H9 (cell line): ENCODE measurements around the gene HERC4. TPM values are rescaled to one million over a fixed set of nuclear protein-coding genes. Genes with fewer than 3 reads are reported as not detected.

ENCODE experiments used
- DNase-seq: peaks from one replicate; pipeline ENCODE4 v3.0.0-alpha.2; 2017
- H2AFZ ChIP-seq: one replicate; pipeline ENCODE4 v1.6.1; 2013; ENCODE audit warnings: mild to moderate bottlenecking, low read length, control low read depth, moderate library complexity
- H2AK5ac ChIP-seq: 2 replicates; pipeline ENCODE4 v1.6.1; 2013; ENCODE audit warnings: low read length, control low read depth, mixed read lengths; ENCODE audit not compliant: insufficient read length
- H2BK120ac ChIP-seq: one replicate; pipeline ENCODE4 v1.6.1; 2013; ENCODE audit warnings: low read depth, mild to moderate bottlenecking, low read length, control low read depth, inconsistent platforms; ENCODE audit not compliant: poor library complexity, severe bottlenecking
- H2BK12ac ChIP-seq: 2 replicates; pipeline ENCODE4 v1.6.1; 2013; ENCODE audit warnings: low read length, control low read depth, mixed read lengths, low read depth; ENCODE audit not compliant: insufficient read length
- H2BK15ac ChIP-seq: 2 replicates; pipeline ENCODE4 v1.6.1; 2013; ENCODE audit warnings: low read depth, low read length, control low read depth
- H2BK20ac ChIP-seq: one replicate; pipeline ENCODE4 v1.6.1; 2013; ENCODE audit warnings: low read depth, mild to moderate bottlenecking, low read length, control low read depth, inconsistent platforms; ENCODE audit not compliant: poor library complexity, severe bottlenecking
- H2BK5ac ChIP-seq: 2 replicates; pipeline ENCODE4 v1.6.1; 2013; ENCODE audit warnings: low read length, control low read depth, mixed read lengths; ENCODE audit not compliant: insufficient read length
- H3K14ac ChIP-seq: 2 replicates; pipeline ENCODE4 v1.6.1; 2013; ENCODE audit warnings: low read length, control low read depth; ENCODE audit not compliant: insufficient read depth
- H3K18ac ChIP-seq: 2 replicates; pipeline ENCODE4 v1.6.1; 2013; ENCODE audit warnings: low read depth, mild to moderate bottlenecking, mixed read lengths, low read length, control low read depth; ENCODE audit not compliant: insufficient read length
- H3K23ac ChIP-seq: 2 replicates; pipeline ENCODE4 v1.6.1; 2013; ENCODE audit warnings: low read length, control low read depth, mixed read lengths, low read depth; ENCODE audit not compliant: insufficient read length
- H3K23me2 ChIP-seq: 2 replicates; pipeline ENCODE4 v1.6.1; 2013; ENCODE audit warnings: low read depth, mild to moderate bottlenecking, mixed read lengths, low read length, control low read depth; ENCODE audit not compliant: insufficient read length, poor library complexity, severe bottlenecking
- H3K27ac ChIP-seq: 2 replicates; pipeline ENCODE4 v1.5.1; 2013; ENCODE audit warnings: low read length, control low read depth, mixed read lengths, low read depth; ENCODE audit not compliant: insufficient read length
- H3K27me3 ChIP-seq: 2 replicates; pipeline ENCODE4 v1.6.1; 2013; ENCODE audit warnings: low read length, control low read depth, inconsistent platforms; ENCODE audit not compliant: insufficient read depth
- H3K4ac ChIP-seq: 2 replicates; pipeline ENCODE4 v1.6.1; 2013; ENCODE audit warnings: low read depth, mild to moderate bottlenecking, control low read depth, inconsistent platforms, low read length, moderate library complexity
- H3K4me1 ChIP-seq: 2 replicates; pipeline ENCODE4 v1.6.1; 2013; ENCODE audit warnings: low read length, control low read depth, inconsistent platforms; ENCODE audit not compliant: insufficient read depth
- H3K4me2 ChIP-seq: 2 replicates; pipeline ENCODE4 v1.6.1; 2013; ENCODE audit warnings: low read length, control low read depth, mixed read lengths; ENCODE audit not compliant: insufficient read length, insufficient read depth
- H3K56ac ChIP-seq: 2 replicates; pipeline ENCODE4 v1.6.1; 2013; ENCODE audit warnings: low read depth, mild to moderate bottlenecking, mixed read lengths, low read length, control low read depth; ENCODE audit not compliant: insufficient read length
- H3K79me1 ChIP-seq: 2 replicates; pipeline ENCODE4 v1.6.1; 2013; ENCODE audit warnings: low read depth, mild to moderate bottlenecking, moderate library complexity, low read length, control low read depth, inconsistent platforms; ENCODE audit not compliant: insufficient read depth, poor library complexity, severe bottlenecking
- H3K79me2 ChIP-seq: 2 replicates; pipeline ENCODE4 v1.6.1; 2013; ENCODE audit warnings: low read length, control low read depth, inconsistent platforms; ENCODE audit not compliant: insufficient read depth
- H3K9ac ChIP-seq: 2 replicates; pipeline ENCODE4 v1.6.1; 2013; ENCODE audit warnings: low read length, control low read depth, mixed read lengths; ENCODE audit not compliant: insufficient read length; ENCODE audit errors: extremely low read depth
- H3K9me3 ChIP-seq: one replicate; pipeline ENCODE4 v1.6.1; 2013; ENCODE audit warnings: low read depth, low read length, inconsistent platforms; ENCODE audit not compliant: control insufficient read depth
- H3T11ph ChIP-seq: one replicate; pipeline ENCODE4 v1.6.1; 2013; ENCODE audit warnings: mild to moderate bottlenecking, low read length, control low read depth, inconsistent platforms
- H4K20me1 ChIP-seq: one replicate; pipeline ENCODE4 v1.6.1; 2013; ENCODE audit not compliant: control insufficient read depth, insufficient read length, insufficient read depth
- H4K5ac ChIP-seq: 2 replicates; pipeline ENCODE4 v1.6.1; 2013; ENCODE audit warnings: low read depth, mild to moderate bottlenecking, mixed read lengths, low read length, control low read depth; ENCODE audit not compliant: insufficient read length
- H4K8ac ChIP-seq: replicated peaks from 2 replicates; pipeline ENCODE4 v1.6.1; 2013; ENCODE audit warnings: low read length, control low read depth, mixed read lengths, low read depth; ENCODE audit not compliant: insufficient read length
- H4K91ac ChIP-seq: 2 replicates; pipeline ENCODE4 v1.6.1; 2013; ENCODE audit warnings: low read depth, mild to moderate bottlenecking, moderate library complexity, mixed read lengths, low read length, control low read depth; ENCODE audit not compliant: insufficient read length
- H3K27ac Mint-ChIP-seq, 3 experiments: 2 replicates in 2 of 3; 3 replicates in 1 of 3; pipeline ENCODE4 v1.8.0; 2020 to 2021; ENCODE audit warnings: mixed read lengths in 3 of 3, mild to moderate bottlenecking in 1 of 3, moderate library complexity in 1 of 3
- H3K27me3 Mint-ChIP-seq: 2 replicates; pipeline ENCODE4 v1.8.0; 2021; ENCODE audit warnings: low read depth, mild to moderate bottlenecking, moderate library complexity, mixed read lengths
- H3K36me3 Mint-ChIP-seq, 3 experiments: 2 replicates in 2 of 3; 3 replicates in 1 of 3; pipeline ENCODE4 v1.8.0; 2020 to 2021; ENCODE audit warnings: low read depth in 3 of 3, mixed read lengths in 3 of 3; ENCODE audit not compliant: insufficient read depth in 1 of 3
- H3K4me1 Mint-ChIP-seq, 2 experiments: 2 replicates each; pipeline ENCODE4 v1.8.0; 2020; ENCODE audit warnings: mixed read lengths in 2 of 2
- H3K4me3 Mint-ChIP-seq, 2 experiments: 2 replicates in 1 of 2; 3 replicates in 1 of 2; pipeline ENCODE4 v1.8.0; 2020 to 2021; ENCODE audit warnings: mild to moderate bottlenecking in 2 of 2, mixed read lengths in 2 of 2, moderate library complexity in 1 of 2
- H3K9me3 Mint-ChIP-seq, 2 experiments: 2 replicates in 1 of 2; 3 replicates in 1 of 2; pipeline ENCODE4 v1.8.0; 2020; ENCODE audit warnings: mild to moderate bottlenecking in 2 of 2, mixed read lengths in 2 of 2, moderate library complexity in 1 of 2
- WGBS: extraction: QIAGEN DNeasy Blood & Tissue Kit; methylation state at CpG from one replicate; pipeline ENCODE4 v1.1.7; 2013; ENCODE audit warnings: missing lambda C conversion rate, low lambda C conversion rate, mixed read lengths; ENCODE audit not compliant: insufficient read length; ENCODE audit errors: extremely low coverage; 5-methylcytosine and 5-hydroxymethylcytosine counted together
- total RNA-seq: library from RNA; stranded (reverse); gene quantifications from 2 replicates; pipeline ENCODE4 v1.2.1, GENCODE V29; 2021
- TF ChIP-seq, protein P1 (sequence below): fragments of 200-600 bp; sonication (generic); conservative IDR thresholded peaks from 3 replicates; pipeline ENCODE4 v1.8.0; 2021; ENCODE audit warnings: antibody characterized with exemption, mild to moderate bottlenecking

Gene HERC4
- total RNA-seq, 1 experiment from 2014 or later = 24.5 TPM

GRCh38 chr10:68083953-68084352, 8.9 kb upstream of the HERC4 start:
- no peak overlapping the region for H2BK5ac ChIP-seq
- no peaks in the 10 kb centered on the region for H3K9me3 ChIP-seq
- no peak overlapping the region for H2AK5ac ChIP-seq
- no peak overlapping the region for H3K27ac ChIP-seq
- H3K14ac ChIP-seq = no peak overlapping the region
- no peak overlapping the region for H2BK120ac ChIP-seq
- H3K79me2 ChIP-seq = no peaks in the 10 kb centered on the region
- Mint-ChIP-seq H3K4me3 (no peak overlapping the region), H3K27ac (no peak overlapping the region), H3K27me3 (no peaks in the 10 kb centered on the region), H3K4me1 (peaks cover 31% of the 10 kb centered on the region in 2 experiments), H3K9me3 (no peaks in the 10 kb centered on the region), H3K36me3 (no peaks in the 10 kb centered on the region)
- H3K9ac ChIP-seq = no peak overlapping the region
- H4K8ac ChIP-seq = no peak overlapping the region
- TF ChIP-seq, protein P1, sequence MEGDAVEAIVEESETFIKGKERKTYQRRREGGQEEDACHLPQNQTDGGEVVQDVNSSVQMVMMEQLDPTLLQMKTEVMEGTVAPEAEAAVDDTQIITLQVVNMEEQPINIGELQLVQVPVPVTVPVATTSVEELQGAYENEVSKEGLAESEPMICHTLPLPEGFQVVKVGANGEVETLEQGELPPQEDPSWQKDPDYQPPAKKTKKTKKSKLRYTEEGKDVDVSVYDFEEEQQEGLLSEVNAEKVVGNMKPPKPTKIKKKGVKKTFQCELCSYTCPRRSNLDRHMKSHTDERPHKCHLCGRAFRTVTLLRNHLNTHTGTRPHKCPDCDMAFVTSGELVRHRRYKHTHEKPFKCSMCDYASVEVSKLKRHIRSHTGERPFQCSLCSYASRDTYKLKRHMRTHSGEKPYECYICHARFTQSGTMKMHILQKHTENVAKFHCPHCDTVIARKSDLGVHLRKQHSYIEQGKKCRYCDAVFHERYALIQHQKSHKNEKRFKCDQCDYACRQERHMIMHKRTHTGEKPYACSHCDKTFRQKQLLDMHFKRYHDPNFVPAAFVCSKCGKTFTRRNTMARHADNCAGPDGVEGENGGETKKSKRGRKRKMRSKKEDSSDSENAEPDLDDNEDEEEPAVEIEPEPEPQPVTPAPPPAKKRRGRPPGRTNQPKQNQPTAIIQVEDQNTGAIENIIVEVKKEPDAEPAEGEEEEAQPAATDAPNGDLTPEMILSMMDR = no peak
- no peak for DNase-seq
- H3K56ac ChIP-seq = no peak overlapping the region
- H3K27me3 ChIP-seq = no peaks in the 10 kb centered on the region
- H4K5ac ChIP-seq = no peak overlapping the region
- no peak overlapping the region for H3K18ac ChIP-seq
- H4K91ac ChIP-seq = no peak overlapping the region
- H2BK12ac ChIP-seq = no peak overlapping the region
- no peak overlapping the region for H2BK15ac ChIP-seq
- peaks cover 2% of the 10 kb centered on the region for H3K23me2 ChIP-seq
- no peak overlapping the region for H2BK20ac ChIP-seq
- no peak overlapping the region for H3T11ph ChIP-seq
- no peak overlapping the region for H3K4me2 ChIP-seq
- H4K20me1 ChIP-seq = no peaks in the 10 kb centered on the region
- H3K23ac ChIP-seq = no peak overlapping the region
- no peak overlapping the region for H3K4ac ChIP-seq
- no peak overlapping the region for H2AFZ ChIP-seq
- WGBS = no CpG with 5 or more reads among the region's 1 CpG
- peaks cover 3% of the 10 kb centered on the region; the same call in 1 of the 2 replicates for H3K4me1 ChIP-seq
- no peaks in the 10 kb centered on the region for H3K79me1 ChIP-seq
